Endothelial cell of umbilical vein (primary cell): ENCODE data around the gene AQR. TPM values are rescaled to one million over a fixed set of nuclear protein-coding genes. Genes with fewer than 3 reads are reported as not detected.

Experiments used
- BruUV-seq: library from RNA; stranded (reverse); fragments of 400-500 nt; replicated peaks from 2 replicates; lab custom pipeline; 2021; lab: Mats Ljungman, UMichigan
- CTCF ChIA-PET: fragments of 300-600, 350-600 bp; sonication (Branson Sonifier 250); formaldehyde crosslinking; loops from one replicate; lab custom pipeline; 2021; ENCODE audit warnings: antibody characterized with exemption, inconsistent platforms; lab: Charles Lee
- POLR2A ChIA-PET: fragments of 300-600, 350-600 bp; sonication (Branson Sonifier 250); formaldehyde crosslinking; loops from one replicate; lab custom pipeline; 2021; ENCODE audit warnings: antibody characterized with exemption, inconsistent platforms; lab: Charles Lee
- DNase-seq: peaks from one replicate; pipeline ENCODE4 v3.0.0-alpha.2; 2011; ENCODE audit warnings: low read depth, low spot score
- FAIRE-seq: peaks from 2 replicates; lab custom pipeline; 2011; peaks lifted over from hg19 to GRCh38; lab: Jason Lieb, UNC
- H2AFZ ChIP-seq: 2 replicates; pipeline ENCODE4 v1.6.0; 2012; ENCODE audit warnings: low read depth, low read length, control low read depth, inconsistent platforms
- H3K27ac ChIP-seq: 2 replicates; pipeline ENCODE4 v1.5.1; 2011; ENCODE audit warnings: low read depth, mild to moderate bottlenecking, control low read depth, low read length, moderate library complexity; ENCODE audit not compliant: insufficient read depth
- H3K27me3 ChIP-seq, 2 experiments: 2 replicates each; pipeline versions ENCODE4 v1.6.0 to v1.6.1; 2011; ENCODE audit warnings: low read length in 2 of 2, mixed read lengths in 1 of 2; ENCODE audit not compliant: control insufficient read depth in 2 of 2, insufficient read depth in 2 of 2
- H3K36me3 ChIP-seq, 2 experiments: 2 replicates in 1 of 2; 3 replicates in 1 of 2; pipeline ENCODE4 v1.5.1; 2011; ENCODE audit warnings: low read length in 2 of 2, mild to moderate bottlenecking in 1 of 2, moderate library complexity in 1 of 2; ENCODE audit not compliant: control insufficient read depth in 2 of 2, insufficient read depth in 2 of 2; ENCODE audit errors: extremely low read depth in 1 of 2
- H3K4me1 ChIP-seq: 3 replicates; pipeline ENCODE4 v1.5.1; 2011; ENCODE audit warnings: mild to moderate bottlenecking, low read length; ENCODE audit not compliant: control insufficient read depth, insufficient read depth; ENCODE audit errors: extremely low read depth
- H3K4me2 ChIP-seq: 2 replicates; pipeline ENCODE4 v1.6.1; 2011; ENCODE audit warnings: low read length, control low read depth, mixed read lengths; ENCODE audit not compliant: insufficient read depth
- H3K4me3 ChIP-seq, 3 experiments: fragments of 200-600 bp in 1 of 3; sonication (generic), shearing (Covaris generic) in 1 of 3; replicated peaks in 1 of 3; 2 replicates each; pipeline ENCODE4 v1.5.1; 2011 to 2016; ENCODE audit warnings: control low read depth in 3 of 3, low read length in 3 of 3, mild to moderate bottlenecking in 2 of 3, inconsistent platforms in 1 of 3, low read depth in 1 of 3, moderate library complexity in 1 of 3; ENCODE audit not compliant: insufficient read depth in 1 of 3
- H3K79me2 ChIP-seq: 2 replicates; pipeline ENCODE4 v1.6.0; 2012; ENCODE audit warnings: low read length, inconsistent platforms; ENCODE audit not compliant: control insufficient read depth, insufficient read depth
- H3K9ac ChIP-seq: replicated peaks from 2 replicates; pipeline ENCODE3; 2011; ENCODE audit warnings: low read length, control low read depth; ENCODE audit not compliant: insufficient read depth; ENCODE audit errors: extremely low read depth
- H3K9me1 ChIP-seq: replicated peaks from 3 replicates; pipeline ENCODE4 v1.6.0; 2011; ENCODE audit warnings: mild to moderate bottlenecking, low read length; ENCODE audit not compliant: control insufficient read depth, insufficient read depth; ENCODE audit errors: extremely low read depth
- H3K9me3 ChIP-seq: replicated peaks from 2 replicates; pipeline ENCODE4 v1.5.1; 2012; ENCODE audit warnings: low read length, inconsistent platforms; ENCODE audit not compliant: control insufficient read depth, insufficient read depth
- H4K20me1 ChIP-seq: replicated peaks from 2 replicates; pipeline ENCODE3; 2011; ENCODE audit warnings: mild to moderate bottlenecking, low read length; ENCODE audit not compliant: control insufficient read depth, insufficient read depth; ENCODE audit errors: extremely low read depth
- CTCF ChIP-seq, 2 donors: IDR thresholded peaks; 1 replicate in 1 of 2; 2 replicates in 1 of 2; pipeline ENCODE4 v1.5.1; 2011; ENCODE audit warnings: low read length in 2 of 2, mild to moderate bottlenecking in 2 of 2, moderate library complexity in 2 of 2, control low read depth in 1 of 2, inconsistent platforms in 1 of 2, low read depth in 1 of 2; ENCODE audit not compliant: insufficient read depth in 1 of 2; ENCODE audit errors: extremely low read depth in 1 of 2
- EZH2 ChIP-seq: IDR thresholded peaks from 2 replicates; pipeline ENCODE4 v1.6.1; 2012; ENCODE audit warnings: borderline replicate concordance, low read depth, mild to moderate bottlenecking, moderate library complexity, low read length, inconsistent platforms; ENCODE audit not compliant: severe bottlenecking
- FOS ChIP-seq: IDR thresholded peaks from 2 replicates; pipeline ENCODE4 v1.6.1; 2011; ENCODE audit warnings: mild to moderate bottlenecking, low read length, moderate library complexity, borderline replicate concordance; ENCODE audit not compliant: insufficient read depth
- GATA2 ChIP-seq: IDR thresholded peaks from 2 replicates; pipeline ENCODE4 v1.7.0; 2011; ENCODE audit warnings: low read depth, mild to moderate bottlenecking, moderate library complexity, mixed read lengths, low read length; ENCODE audit not compliant: insufficient read length, insufficient read depth
- JUN ChIP-seq: IDR thresholded peaks from 2 replicates; pipeline ENCODE4 v1.6.1; 2011; ENCODE audit warnings: borderline replicate concordance, low read depth; ENCODE audit not compliant: insufficient read length, insufficient read depth
- MAX ChIP-seq: IDR thresholded peaks from 2 replicates; pipeline ENCODE4 v1.6.1; 2011; ENCODE audit not compliant: insufficient read depth, insufficient read length
- MYC ChIP-seq: IDR thresholded peaks from one replicate; pipeline ENCODE4 v1.6.1; 2011; ENCODE audit warnings: mild to moderate bottlenecking, low read depth, low read length
- POLR2A ChIP-seq: IDR thresholded peaks from 2 replicates; pipeline ENCODE4 v1.6.1; 2012; ENCODE audit warnings: low read depth, mild to moderate bottlenecking, control low read depth, low read length
- POLR2AphosphoS5 ChIP-seq: IDR thresholded peaks from 2 replicates; pipeline ENCODE4 v1.6.1; 2012; ENCODE audit warnings: low read depth, mild to moderate bottlenecking, control low read depth, low read length, moderate library complexity; ENCODE audit not compliant: insufficient read depth
- dilution Hi-C: fragments of 300-500 bp; cut with MboI; formaldehyde crosslinking; loops from one replicate; pipeline ENCODE4 v1.15.0; 2019; ENCODE audit warnings: low sequenced_read_pairs; ENCODE audit not compliant: extremely low pct_ligation_motif_present
- intact Hi-C: fragments of 100-400 bp; cut with micrococcal nuclease; formaldehyde crosslinking; loops from one replicate; pipeline ENCODE4 v1.10.0; 2022
- polyA plus RNA-seq, 4 experiments: library from polyadenylated mRNA; depleted of rRNA in 3 of 4; stranded (reverse) in 3 of 4; unstranded in 1 of 4; fragments of >200 nt; gene quantifications; 2 replicates each; pipeline versions ENCODE4 v1.2.1 to v1.2.3, GENCODE V29; 2011 to 2012; ENCODE audit warnings: missing spikeins in 1 of 4
- total RNA-seq: library from RNA; stranded (reverse); gene quantifications from 2 replicates; pipeline ENCODE4 v1.2.3, GENCODE V29; 2021

The AQR gene
- total and polyA plus RNA-seq, 2 donors (not counting 3 experiments of a cell fraction or from before 2014, with no cell fraction given) = 18.7 to 37.5 TPM

- Histone ChIP-seq H3K9me1 (no peaks in the 10 kb centered on the region), H3K27me3 (peaks cover 2 to 15% of the 10 kb centered on the region in 2 experiments), H3K4me3 (no peak overlapping the region), H3K36me3 (no peaks in the 10 kb centered on the region), H3K4me1 (no peaks in the 10 kb centered on the region), H4K20me1 (no peaks in the 10 kb centered on the region), H3K9me3 (no peaks in the 10 kb centered on the region), H3K9ac (no peak overlapping the region), H3K27ac (no peak overlapping the region), H3K4me2 (no peak overlapping the region), H2AFZ (no peak overlapping the region), H3K79me2 (no peaks in the 10 kb centered on the region)
- no TSS peak for BruUV-seq
- CTCF ChIA-PET = no interaction called here
- TF ChIP-seq POLR2AphosphoS5 = no peak
- no peak for TF ChIP-seq FOS
- TF ChIP-seq GATA2 = no peak
- no peak for TF ChIP-seq MAX
- TF ChIP-seq POLR2A = no peak
- TF ChIP-seq JUN = no peak
- no peak for TF ChIP-seq CTCF (IDR thresholded peaks at IDR 0.05; ENCODE audit: extremely low read depth in 1 of 2, insufficient read depth in 1 of 2, low read depth in 1 of 2, low read length in 2 of 2)
- TF ChIP-seq MYC = no peak
- no peak for TF ChIP-seq EZH2
- FAIRE-seq (no peak), DNase-seq (no peak)
- dilution Hi-C loops (no loop called here), intact Hi-C loops (no loop called here)
- POLR2A ChIA-PET = no interaction called here
Measured at GRCh38 chr15:34818526-34818925, 151.0 kb downstream of the AQR start.
